H54 (cell line): ENCODE data around the gene DNAJB14.

Experiments used
- DNase-seq: peaks from one replicate; pipeline ENCODE4 v3.0.0; 2011; ENCODE audit warnings: low spot score, mixed read lengths; ENCODE audit not compliant: insufficient read length
- FAIRE-seq: peaks from 3 replicates; lab custom pipeline; 2011; peaks lifted over from hg19 to GRCh38; lab: Jason Lieb, UNC
- POLR2A ChIP-seq: IDR thresholded peaks from 2 replicates; pipeline ENCODE4 v1.6.1; 2011; ENCODE audit warnings: low read depth, mild to moderate bottlenecking, low read length

The DNAJB14 gene

DNA sequence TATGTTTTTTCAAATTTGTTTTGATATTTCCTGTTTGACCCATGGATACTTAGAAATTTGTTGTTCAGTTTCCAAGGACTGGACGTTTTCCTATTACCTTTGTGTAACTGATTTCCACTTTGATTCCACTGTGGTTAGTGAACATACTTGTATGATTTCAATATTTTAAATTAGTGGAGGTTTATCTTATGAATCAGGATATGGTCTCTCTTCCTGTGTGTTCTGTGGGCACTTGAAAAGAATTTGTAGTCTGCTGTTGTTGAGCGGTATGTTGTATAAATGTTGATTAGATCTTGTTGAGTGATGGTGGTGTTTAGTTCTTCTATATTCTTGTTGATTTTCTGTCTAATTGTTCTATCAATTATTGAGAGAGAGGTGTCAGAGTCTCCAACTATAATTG, 31.0 kb downstream of the DNAJB14 start:
- DNase-seq: no peak
- no peak for TF ChIP-seq POLR2A
- FAIRE-seq: no peak

DNA sequence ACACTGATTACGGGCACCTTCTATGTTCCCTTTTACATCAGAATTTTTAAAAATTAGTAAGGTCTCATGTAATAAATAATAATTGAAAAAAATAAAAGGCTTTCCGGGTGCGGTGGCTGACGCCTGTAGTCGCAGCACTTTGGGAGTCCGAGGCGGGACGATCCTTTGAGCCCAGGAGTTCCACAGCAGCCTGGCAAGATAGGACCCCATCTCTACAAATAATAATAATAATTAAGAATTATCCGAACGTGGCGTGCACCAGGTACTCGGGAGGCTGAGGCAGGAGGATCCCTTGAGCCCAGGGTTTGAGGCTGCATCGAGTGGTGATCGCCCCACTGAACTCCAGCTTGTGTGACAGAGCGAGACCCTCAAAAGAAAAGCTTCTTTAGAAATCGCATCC, 51.4 kb downstream of the DNAJB14 start:
- DNase-seq: no peak
- no peak for TF ChIP-seq POLR2A
- FAIRE-seq: no peak

DNA sequence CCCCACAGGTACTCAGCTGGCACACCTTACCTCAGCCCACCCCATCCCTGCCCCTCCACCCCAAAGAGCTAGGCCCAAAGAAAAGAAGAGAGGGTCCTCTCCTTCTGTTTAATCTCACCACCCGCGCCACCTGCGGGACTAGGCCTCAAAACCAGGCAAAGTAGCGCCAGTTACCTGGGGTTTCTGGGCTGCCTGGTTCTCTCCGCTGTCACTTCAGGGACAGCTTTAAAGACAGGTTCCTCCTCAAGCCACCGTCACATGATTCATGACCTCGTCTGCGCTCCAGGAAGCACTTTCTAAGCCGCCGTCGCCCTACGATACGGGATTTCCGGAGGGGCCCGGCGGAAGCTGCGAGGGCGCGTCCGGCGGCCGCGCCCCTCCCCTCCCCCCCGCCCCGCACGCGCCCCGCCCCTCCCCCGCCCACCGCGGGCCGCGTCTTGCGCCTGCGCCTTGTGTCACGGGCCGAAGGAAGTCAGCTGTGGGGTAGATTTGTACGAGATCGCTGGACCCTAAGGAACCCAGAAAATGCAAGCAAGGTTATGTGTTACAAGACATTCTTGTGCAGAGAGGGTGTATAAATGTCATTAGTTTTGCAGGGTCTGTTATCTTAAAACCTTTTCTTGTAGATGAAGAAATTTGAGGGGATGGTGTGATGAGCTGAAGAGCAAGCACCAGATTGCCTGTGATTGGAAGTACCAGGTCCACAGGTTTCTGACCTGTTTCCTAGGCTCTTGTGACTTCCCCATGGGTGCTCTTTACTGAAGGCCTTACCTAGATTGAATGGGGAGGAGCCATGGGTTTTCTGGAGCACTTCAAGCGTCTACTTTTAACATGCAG, 52.0 kb downstream of the DNAJB14 start, which contains the start of gene LAMTOR3:
Gene LAMTOR3 (minus strand): TSS at position 267 of the 837 bp plus-strand sequence. CDS start 464 bp downstream, outside the sequence.
- DNase-seq (peak; percentile 49), FAIRE-seq (no peak)
- peak; percentile 37; the same call in 1 of the 2 replicates for TF ChIP-seq POLR2A

DNA sequence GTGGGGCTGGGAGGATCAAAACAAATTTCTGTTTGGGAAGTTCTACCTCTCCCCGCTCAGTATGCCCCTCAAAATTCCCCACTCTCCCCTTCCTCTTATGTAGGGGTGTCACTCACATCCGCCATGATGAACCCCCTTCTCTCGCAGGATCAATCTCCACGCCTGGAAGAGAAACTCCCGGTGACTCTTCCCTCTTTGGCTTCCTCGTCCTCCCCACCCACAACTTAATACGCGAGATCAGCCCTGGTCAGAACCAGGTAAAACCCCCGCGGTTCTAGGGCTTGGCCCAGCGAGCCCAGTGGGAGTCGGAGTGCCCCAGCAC, 52.6 kb downstream of the DNAJB14 start:
- DNase-seq (no peak), FAIRE-seq (no peak)
- TF ChIP-seq POLR2A: no peak

DNA sequence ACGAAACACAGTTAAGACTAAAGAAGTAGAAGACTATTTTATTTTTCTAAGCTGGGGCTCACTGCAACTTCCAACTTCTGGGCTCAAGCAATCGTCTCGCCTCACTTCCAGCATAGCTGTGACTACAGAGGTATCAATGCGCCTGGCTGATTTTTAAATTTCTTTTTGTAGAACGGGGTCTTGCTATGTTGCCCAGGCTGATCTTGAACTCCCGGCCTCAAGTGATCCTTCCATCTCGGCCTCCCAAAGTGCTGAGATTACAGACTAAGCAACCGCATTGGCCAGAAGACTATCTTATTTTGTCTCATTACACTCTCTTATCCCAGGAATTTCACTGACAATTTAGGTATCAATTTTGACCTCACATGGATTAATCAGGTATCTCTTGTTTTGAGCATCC, 53.4 kb downstream of the DNAJB14 start:
- FAIRE-seq: peak; percentile 11

DNA sequence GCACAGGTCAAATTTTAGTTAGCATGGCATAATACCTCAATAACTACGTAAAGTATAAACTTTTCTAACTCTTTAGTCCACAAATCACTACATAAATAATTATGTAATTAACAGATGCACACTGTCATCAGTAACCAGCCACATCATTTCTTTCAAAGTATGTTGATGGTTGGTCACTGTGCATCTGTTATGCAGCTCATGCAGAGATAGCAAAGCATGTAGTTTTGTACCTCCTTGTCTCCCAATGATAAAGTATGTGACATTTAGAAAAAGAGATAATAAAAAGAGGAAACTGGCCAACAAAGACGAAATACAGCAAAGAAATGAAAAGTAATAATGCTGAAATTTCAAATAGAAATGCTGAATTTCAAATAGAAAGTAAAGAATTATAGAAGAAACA, 55.1 kb downstream of the DNAJB14 start:
- FAIRE-seq: no peak
- TF ChIP-seq POLR2A: no peak
- DNase-seq: no peak

More for the DNA sequence above, 53.4 kb downstream of the DNAJB14 start:
- no peak for TF ChIP-seq POLR2A
- DNase-seq: no peak

DNA sequence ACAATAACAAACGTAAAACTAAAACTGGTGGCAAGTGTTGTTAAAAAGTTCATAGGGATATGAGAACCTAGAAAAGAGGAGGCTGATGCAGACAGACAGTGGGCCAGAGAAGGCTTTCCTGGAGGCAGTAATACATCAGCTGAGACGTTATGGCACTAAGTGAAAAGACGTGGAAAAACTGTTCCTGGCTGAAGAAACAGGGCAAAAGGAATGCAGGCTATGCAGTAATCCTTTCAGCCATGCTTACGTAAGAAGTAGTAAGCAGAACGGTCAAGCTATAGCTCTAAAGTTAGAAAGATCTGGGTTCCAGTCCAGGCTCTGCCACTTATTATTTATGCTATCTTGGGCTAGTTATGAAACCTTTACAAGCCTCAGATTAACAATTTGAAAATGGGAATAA, 58.6 kb downstream of the DNAJB14 start:
- no peak for FAIRE-seq
- no peak for TF ChIP-seq POLR2A
- DNase-seq: no peak

DNA sequence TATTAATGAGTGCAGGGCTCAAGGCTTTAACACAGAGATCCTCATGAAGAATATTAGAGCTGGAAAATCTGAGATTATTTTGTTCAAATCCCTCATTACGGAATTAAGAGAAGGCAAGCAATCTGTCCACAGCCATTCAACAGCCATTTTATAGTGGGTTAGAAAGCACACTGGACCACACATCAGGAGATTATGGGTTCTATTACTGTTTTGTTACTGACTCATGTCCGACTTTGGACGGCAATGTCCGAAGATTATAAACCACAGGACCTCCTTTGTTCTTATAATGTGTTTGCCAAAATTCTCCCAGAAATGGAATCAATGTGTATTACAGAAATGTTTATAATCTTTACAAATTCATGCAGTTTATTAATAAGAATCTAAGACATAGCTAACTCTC, 60.3 kb downstream of the DNAJB14 start:
- FAIRE-seq: peak; percentile 11
- no peak for DNase-seq
- TF ChIP-seq POLR2A: no peak

DNA sequence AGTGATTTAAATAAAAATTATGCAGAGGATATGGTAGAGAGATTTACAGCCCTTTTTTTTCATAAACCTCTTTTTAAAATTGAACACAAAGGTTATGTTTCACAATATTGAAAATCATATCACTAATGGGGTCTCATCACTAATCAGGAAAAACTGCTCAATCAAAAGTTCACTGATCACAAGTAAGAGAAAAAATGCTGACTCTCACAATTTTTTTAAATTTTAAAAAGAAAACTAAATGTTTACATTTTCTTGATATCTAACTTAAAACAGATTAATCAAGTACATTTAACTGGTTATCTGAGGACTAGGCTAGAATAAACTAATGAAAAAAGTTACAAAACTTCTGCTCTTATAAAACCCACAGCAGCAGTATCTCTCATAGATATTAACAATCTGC, 60.7 kb downstream of the DNAJB14 start:
- TF ChIP-seq POLR2A: no peak
- no peak for FAIRE-seq
- no peak for DNase-seq

DNA sequence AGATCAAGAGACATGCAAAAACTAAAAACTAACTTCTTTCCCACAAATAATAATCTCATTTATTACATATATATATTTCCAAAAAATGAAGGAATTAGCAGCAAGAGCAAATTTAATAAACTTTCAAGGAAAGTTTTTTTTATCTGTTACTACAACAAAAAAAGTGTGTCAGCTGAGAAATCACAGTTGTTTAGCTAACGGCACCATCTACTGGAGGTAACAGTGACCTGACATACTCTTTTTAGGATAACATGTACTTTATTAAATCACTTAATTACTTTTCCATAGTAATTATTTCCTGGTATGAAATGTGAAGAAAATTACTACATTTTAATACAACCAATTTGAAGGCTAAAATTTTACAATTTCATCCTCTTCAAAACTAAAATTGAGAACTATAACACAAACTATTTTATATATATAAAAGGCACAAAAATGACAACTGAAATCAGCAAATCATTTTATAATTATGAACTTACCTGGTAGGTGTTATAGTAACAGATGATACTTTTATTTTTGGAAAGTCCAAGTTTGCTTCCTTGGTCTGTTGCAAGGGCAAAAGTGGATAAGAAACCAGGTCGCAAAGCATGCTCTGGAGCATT, 61.3 kb downstream of the DNAJB14 start:
- FAIRE-seq (no peak), DNase-seq (no peak)
- TF ChIP-seq POLR2A: no peak

DNA sequence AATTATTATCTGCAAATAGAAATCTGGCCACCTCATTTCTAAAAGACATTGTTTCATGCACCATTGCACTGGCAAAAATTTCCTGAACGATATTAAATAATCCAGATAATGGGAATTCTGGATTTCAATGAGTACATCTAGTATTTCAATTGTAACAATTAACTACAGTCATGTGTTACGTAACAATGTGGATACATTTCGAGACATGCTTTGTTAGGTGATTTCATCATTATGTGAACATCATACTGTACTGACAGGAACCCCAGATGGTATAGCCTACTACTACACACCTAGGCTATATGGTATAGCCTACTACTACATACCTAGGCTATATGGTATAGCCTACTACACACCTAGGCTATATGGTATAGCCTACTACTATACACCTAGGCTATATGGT, 67.0 kb downstream of the DNAJB14 start:
- no peak for TF ChIP-seq POLR2A
- no peak for FAIRE-seq
- DNase-seq: no peak

DNA sequence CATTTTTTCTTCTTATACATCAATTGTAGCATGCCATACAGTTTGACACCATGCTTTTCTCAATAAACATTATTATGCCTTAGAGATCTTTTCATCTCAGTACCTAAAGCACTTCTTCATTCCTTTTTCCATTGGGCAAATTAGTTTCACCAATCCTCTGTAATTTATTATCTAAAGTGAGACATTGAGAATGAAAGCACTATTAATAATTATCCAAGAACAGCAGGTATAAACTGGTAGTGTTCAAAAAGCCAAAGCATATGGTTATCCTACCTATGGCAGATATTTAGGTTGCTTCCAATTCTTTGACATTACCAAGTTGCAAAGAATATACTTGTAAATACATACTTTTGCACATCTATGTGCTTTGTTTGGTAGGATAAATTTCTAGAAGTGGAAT, 67.8 kb downstream of the DNAJB14 start:
- FAIRE-seq (no peak), DNase-seq (no peak)
- TF ChIP-seq POLR2A: no peak

DNA sequence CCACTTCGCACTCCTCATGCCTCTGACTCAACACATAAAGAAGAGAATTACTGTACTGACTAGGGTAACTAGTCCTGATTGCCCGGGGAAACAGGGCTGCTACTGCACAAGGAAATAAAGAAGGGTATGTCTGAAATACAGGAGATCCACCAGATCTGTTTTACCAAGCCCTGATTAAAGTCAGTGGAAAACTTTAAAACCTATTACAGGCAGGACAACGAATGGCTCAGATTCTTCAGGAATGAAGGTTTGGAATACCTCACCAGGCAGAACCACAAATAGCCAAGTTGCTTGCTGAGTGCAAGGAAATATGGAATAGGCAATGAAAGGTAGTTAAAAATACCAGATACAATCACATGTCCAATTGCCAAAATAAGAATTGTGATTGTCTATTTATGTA, 69.5 kb downstream of the DNAJB14 start:
- no peak for TF ChIP-seq POLR2A
- DNase-seq (no peak), FAIRE-seq (no peak)

DNA sequence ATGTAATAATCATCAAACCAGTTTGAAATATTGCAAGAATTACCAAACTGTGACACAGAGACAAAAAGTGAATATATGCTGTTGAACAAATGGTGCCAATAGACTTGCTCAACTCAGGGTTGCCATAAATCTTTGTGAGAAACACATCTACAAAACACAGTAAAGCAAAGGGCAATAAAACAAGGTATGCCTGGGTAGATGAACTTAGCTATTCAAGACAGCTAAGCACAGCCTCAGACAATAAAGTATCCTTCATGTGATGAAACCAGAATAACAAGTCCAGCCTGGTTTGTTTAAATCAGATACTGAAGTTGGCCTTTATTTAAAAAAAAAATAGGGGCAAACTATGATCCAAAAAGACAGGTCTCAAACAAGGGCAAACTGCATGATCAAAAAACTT, 71.3 kb downstream of the DNAJB14 start:
- DNase-seq (no peak), FAIRE-seq (no peak)
- TF ChIP-seq POLR2A: no peak

DNA sequence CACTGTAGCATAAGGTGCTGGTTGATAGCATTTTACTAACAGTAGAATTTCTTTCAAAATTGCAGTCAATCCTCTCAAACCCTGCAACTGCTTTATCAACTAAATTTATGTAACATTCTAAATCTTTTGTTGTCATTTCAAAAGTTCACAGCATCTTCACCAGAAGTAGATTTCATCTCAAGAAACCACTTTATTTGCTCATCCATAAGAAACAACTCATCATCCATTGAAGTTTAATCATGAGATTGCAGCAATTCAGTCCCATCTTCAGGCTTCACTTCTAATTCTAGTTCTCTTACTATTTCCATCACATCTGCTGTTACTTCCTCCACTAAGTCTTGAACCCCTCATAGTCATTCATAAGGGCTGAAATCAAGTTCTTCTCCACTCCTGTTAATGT, 73.8 kb downstream of the DNAJB14 start:
- DNase-seq: no peak
- FAIRE-seq: no peak
- no peak for TF ChIP-seq POLR2A
